PC-9 (cell line): ENCODE data around the gene PCDHB7. TPM values are rescaled to one million over a fixed set of nuclear protein-coding genes. Genes with fewer than 3 reads are reported as not detected.
A peak's percentile ranks its signal among the peaks of the same experiment; 100 is the strongest.
"Not testable (repeated sequence)": the region's sequence is repeated elsewhere in the genome, so short reads cannot be mapped to it uniquely, and the experiment has no call there.

Experiments
- BruUV-seq: library from RNA; stranded (reverse); fragments of 400-500 nt; replicated peaks from 2 replicates; lab custom pipeline; 2021; lab: Mats Ljungman, UMichigan
- CTCF ChIA-PET: fragments of 300-600 bp; sonication (Branson Sonifier 250); formaldehyde crosslinking; loops from one replicate; lab custom pipeline; 2022; ENCODE audit warnings: antibody characterized with exemption; lab: Charles Lee
- POLR2A ChIA-PET: fragments of 300-600 bp; sonication (Branson Sonifier 250); formaldehyde crosslinking; loops from one replicate; lab custom pipeline; 2022; ENCODE audit warnings: antibody characterized with exemption; ENCODE audit not compliant: unreplicated experiment; lab: Charles Lee
- DNase-seq, 2 experiments: peaks; one replicate each; pipeline versions ENCODE4 v3.0.0 to v3.0.0-alpha.2; 2015 to 2022; ENCODE audit warnings: mixed read lengths in 1 of 2
- H2AFZ ChIP-seq: fragments of 200-600 bp; sonication (generic); 2 replicates; pipeline ENCODE4 v1.8.1; 2017; ENCODE audit warnings: antibody characterized with exemption
- H3F3A ChIP-seq: fragments of 200-600 bp; sonication (generic); 2 replicates; pipeline ENCODE4 v1.8.1; 2017; ENCODE audit warnings: antibody characterized with exemption, mild to moderate bottlenecking, low read depth; ENCODE audit not compliant: insufficient read depth
- H3K27ac ChIP-seq: fragments of 200-600 bp; sonication (generic); 2 replicates; pipeline ENCODE4 v1.6.1; 2016; ENCODE audit warnings: mixed run types
- H3K27me3 ChIP-seq: fragments of 200-600 bp; sonication (generic); 2 replicates; pipeline ENCODE4 v1.6.1; 2016; ENCODE audit warnings: low read depth, mixed run types; ENCODE audit not compliant: insufficient read depth
- H3K36me3 ChIP-seq: fragments of 200-600 bp; sonication (generic); 2 replicates; pipeline ENCODE4 v1.6.1; 2016; ENCODE audit warnings: low read depth, mixed run types
- H3K4me1 ChIP-seq: fragments of 200-600 bp; sonication (generic); replicated peaks from 2 replicates; pipeline ENCODE4 v1.6.1; 2016; ENCODE audit warnings: mixed run types; ENCODE audit not compliant: insufficient read depth
- H3K4me2 ChIP-seq: fragments of 200-600 bp; sonication (generic); 2 replicates; pipeline ENCODE4 v1.6.1; 2017; ENCODE audit warnings: mixed run types
- H3K4me3 ChIP-seq: fragments of 200-600 bp; sonication (generic); 2 replicates; pipeline ENCODE4 v1.6.1; 2016; ENCODE audit warnings: mixed run types
- H3K79me2 ChIP-seq: fragments of 200-600 bp; sonication (generic); 2 replicates; pipeline ENCODE4 v1.6.1; 2017; ENCODE audit warnings: low read depth, mixed run types
- H3K9me2 ChIP-seq: fragments of 200-600 bp; sonication (generic); 2 replicates; pipeline ENCODE4 v1.8.1; 2017; ENCODE audit warnings: mild to moderate bottlenecking; ENCODE audit not compliant: insufficient read depth
- H3K9me3 ChIP-seq: fragments of 200-600 bp; sonication (generic); 2 replicates; pipeline ENCODE4 v1.8.1; 2016; ENCODE audit warnings: low read depth; ENCODE audit not compliant: insufficient read depth
- H4K20me1 ChIP-seq: fragments of 200-600 bp; sonication (generic); 2 replicates; pipeline ENCODE4 v1.8.1; 2017; ENCODE audit not compliant: insufficient read depth
- CTCF ChIP-seq: fragments of 200-600 bp; sonication (generic); conservative IDR thresholded peaks from 2 replicates; pipeline ENCODE4 v1.6.1; 2017; ENCODE audit warnings: mixed run types, antibody characterized with exemption, mild to moderate bottlenecking, moderate library complexity
- EZH2 ChIP-seq: fragments of 200-600 bp; sonication (generic); IDR thresholded peaks from 2 replicates; pipeline ENCODE4 v1.8.0; 2017; ENCODE audit warnings: antibody characterized with exemption, low read depth
- intact Hi-C: fragments of 100-400 bp; cut with micrococcal nuclease; formaldehyde crosslinking; loops from one replicate; pipeline ENCODE4 v1.10.0; 2022; ENCODE audit not compliant: unreplicated experiment
- total RNA-seq: library from RNA; stranded (reverse); gene quantifications from 2 replicates; pipeline ENCODE4 v1.2.3, GENCODE V29; 2021

PCDHB7 gene
- total RNA-seq, 1 experiment from 2014 or later = not detected

- ChIA-PET CTCF (interaction anchor here (0.6 kb wide), 1 partner anchor 1146 kb away, joined by 6 read pairs; no protein-coding TSS in a partner anchor), POLR2A (no interaction called here)
Measured at GRCh38 chr5:141186897-141187512, 14.6 kb downstream of the PCDHB7 start, which contains the start of gene PCDHB9. TSS of gene PCDHB9 (plus strand) at chr5:141187161. CDS start at chr5:141187319, 158 bp downstream.

GRCh38 chr5:141188682-141189081 lies 16.2 kb downstream of the PCDHB7 start:
- H3K79me2 ChIP-seq, CTCF ChIA-PET, POLR2A ChIA-PET, DNase-seq, H4K20me1 ChIP-seq, H2AFZ ChIP-seq, H3K27me3 ChIP-seq, H3K9me3 ChIP-seq, H3K4me3 ChIP-seq, H3K27ac ChIP-seq, H3K4me2 ChIP-seq, H3F3A ChIP-seq, H3K4me1 ChIP-seq, H3K36me3 ChIP-seq, H3K9me2 ChIP-seq, BruUV-seq: not testable (repeated sequence)
- intact Hi-C loops = loop anchor here (10.0 kb wide), 1 partner anchor 104 kb away; no protein-coding TSS in a partner anchor

More at GRCh38 chr5:141186897-141187512, 14.6 kb downstream of the PCDHB7 start, which contains the start of gene PCDHB9:
- TF ChIP-seq EZH2 (no peak), CTCF (peak; percentile 65)
- H3K4me2 ChIP-seq = no peak within 1 kb of the TSS
- H3K79me2 ChIP-seq = no peaks in the 10 kb centered on the region
- H3K4me1 ChIP-seq = no peaks in the 10 kb centered on the region
- BruUV-seq = no TSS peak
- H3K9me3 ChIP-seq = no peaks in the 10 kb centered on the region
- no peaks in the 10 kb centered on the region for H3K27me3 ChIP-seq
- H3F3A ChIP-seq = no peaks in the 10 kb centered on the region
- H3K9me2 ChIP-seq = no peaks in the 10 kb centered on the region
- no peak within 1 kb of the TSS for H3K27ac ChIP-seq
- no peaks in the 10 kb centered on the region for H3K36me3 ChIP-seq
- H2AFZ ChIP-seq = no peak within 1 kb of the TSS
- H3K4me3 ChIP-seq = no peak within 1 kb of the TSS
- DNase-seq = peak in 1 of 2 experiments; percentile 11
- no peaks in the 10 kb centered on the region for H4K20me1 ChIP-seq
- intact Hi-C loops = loop anchor here (10.0 kb wide), 1 partner anchor 102 kb away; no protein-coding TSS in a partner anchor

- intact Hi-C loops = loop anchor here (10.0 kb wide), 1 partner anchor 104 kb away; no protein-coding TSS in a partner anchor
- H3K9me2 ChIP-seq, H3K27ac ChIP-seq, DNase-seq, H3K4me3 ChIP-seq, POLR2A ChIA-PET, CTCF ChIA-PET, H3K9me3 ChIP-seq, H2AFZ ChIP-seq, H3K36me3 ChIP-seq, H3K4me1 ChIP-seq, H3K79me2 ChIP-seq, H3F3A ChIP-seq, H3K4me2 ChIP-seq, BruUV-seq, H3K27me3 ChIP-seq, H4K20me1 ChIP-seq: not testable (repeated sequence)
Measured at GRCh38 chr5:141189131-141189530, 16.7 kb downstream of the PCDHB7 start.

- Histone ChIP-seq H3K4me1 (no peaks in the 10 kb centered on the region), H3K9me3 (no peaks in the 10 kb centered on the region), H3K27me3 (no peaks in the 10 kb centered on the region), H3K9me2 (no peaks in the 10 kb centered on the region), H3K79me2 (no peaks in the 10 kb centered on the region), H3K4me2 (no peak within 1 kb of the TSS), H3K36me3 (no peaks in the 10 kb centered on the region), H3F3A (no peaks in the 10 kb centered on the region), H2AFZ (no peak within 1 kb of the TSS), H3K27ac (no peak within 1 kb of the TSS), H3K4me3 (no peak within 1 kb of the TSS), H4K20me1 (no peaks in the 10 kb centered on the region)
- no TSS peak for BruUV-seq
- intact Hi-C loops = no loop called here
- ChIA-PET CTCF (interaction anchor here (0.6 kb wide), 1 partner anchor 372 kb away, joined by 3 read pairs; no protein-coding TSS in a partner anchor), POLR2A (no interaction called here)
- TF ChIP-seq CTCF = peak; percentile 64
- TF ChIP-seq EZH2 = no peak
- DNase-seq = peak in 1 of 2 experiments; percentile 19
Measured at GRCh38 chr5:141192110-141192725, 19.8 kb downstream of the PCDHB7 start, which contains the start of gene PCDHB10. TSS of gene PCDHB10 (plus strand) at chr5:141192353. CDS start at chr5:141192553, 200 bp downstream.

- H3K9me2 ChIP-seq, H3K4me3 ChIP-seq, H3K4me2 ChIP-seq, intact Hi-C loops, BruUV-seq, H3K79me2 ChIP-seq, H3K9me3 ChIP-seq, H3K27me3 ChIP-seq, H3F3A ChIP-seq, H3K27ac ChIP-seq, H4K20me1 ChIP-seq, CTCF ChIA-PET, H3K36me3 ChIP-seq, H2AFZ ChIP-seq, DNase-seq, H3K4me1 ChIP-seq, POLR2A ChIA-PET: not testable (repeated sequence)
Measured at GRCh38 chr5:141194332-141194731, 21.9 kb downstream of the PCDHB7 start.
